Calu3 (cell line): ENCODE results near the gene LRRC56. TPM values are rescaled to one million over a fixed set of nuclear protein-coding genes. Genes with fewer than 3 reads are reported as not detected.

ENCODE experiments used
- BruUV-seq: library from RNA; stranded (reverse); fragments of 400-500 nt; replicated peaks from 2 replicates; lab custom pipeline; 2021; lab: Mats Ljungman, UMichigan
- CTCF ChIA-PET: fragments of 300-600 bp; sonication (Branson Sonifier 250); formaldehyde crosslinking; loops from one replicate; lab custom pipeline; 2022; ENCODE audit warnings: antibody characterized with exemption; lab: Charles Lee
- DNase-seq: peaks from one replicate; pipeline ENCODE4 v3.0.0; 2022
- H3K27ac Mint-ChIP-seq: one replicate; pipeline ENCODE4 v1.8.0; 2022; ENCODE audit warnings: mixed read lengths; ENCODE audit not compliant: unreplicated experiment
- H3K27me3 Mint-ChIP-seq: one replicate; pipeline ENCODE4 v1.8.0; 2022; ENCODE audit warnings: mixed read lengths; ENCODE audit not compliant: unreplicated experiment
- H3K36me3 Mint-ChIP-seq: one replicate; pipeline ENCODE4 v1.8.0; 2022; ENCODE audit warnings: mild to moderate bottlenecking, moderate library complexity, mixed read lengths; ENCODE audit not compliant: insufficient read depth, unreplicated experiment
- H3K4me1 Mint-ChIP-seq: one replicate; pipeline ENCODE4 v1.8.0; 2022; ENCODE audit warnings: mild to moderate bottlenecking, low read depth, mixed read lengths; ENCODE audit not compliant: unreplicated experiment
- H3K4me3 Mint-ChIP-seq: one replicate; pipeline ENCODE4 v1.8.0; 2022; ENCODE audit warnings: mild to moderate bottlenecking, low read depth, moderate library complexity, mixed read lengths; ENCODE audit not compliant: unreplicated experiment
- H3K9me3 Mint-ChIP-seq: one replicate; pipeline ENCODE4 v1.8.0; 2022; ENCODE audit warnings: low read depth, mixed read lengths; ENCODE audit not compliant: unreplicated experiment
- intact Hi-C: fragments of 100-400 bp; cut with micrococcal nuclease; formaldehyde crosslinking; loops from one replicate; pipeline ENCODE4 v1.10.0; 2022; ENCODE audit not compliant: unreplicated experiment
- total RNA-seq: library from RNA; stranded (reverse); gene quantifications from 2 replicates; pipeline ENCODE4 v1.2.3, GENCODE V29; 2022
- TF ChIP-seq, protein P1 (sequence below): fragments of 200-600 bp; IDR thresholded peaks from one replicate; pipeline ENCODE4 v1.8.0; 2022; ENCODE audit warnings: antibody characterized with exemption; ENCODE audit not compliant: unreplicated experiment

The LRRC56 gene
- total RNA-seq, 1 experiment from 2014 or later: 2.6 TPM

DNA sequence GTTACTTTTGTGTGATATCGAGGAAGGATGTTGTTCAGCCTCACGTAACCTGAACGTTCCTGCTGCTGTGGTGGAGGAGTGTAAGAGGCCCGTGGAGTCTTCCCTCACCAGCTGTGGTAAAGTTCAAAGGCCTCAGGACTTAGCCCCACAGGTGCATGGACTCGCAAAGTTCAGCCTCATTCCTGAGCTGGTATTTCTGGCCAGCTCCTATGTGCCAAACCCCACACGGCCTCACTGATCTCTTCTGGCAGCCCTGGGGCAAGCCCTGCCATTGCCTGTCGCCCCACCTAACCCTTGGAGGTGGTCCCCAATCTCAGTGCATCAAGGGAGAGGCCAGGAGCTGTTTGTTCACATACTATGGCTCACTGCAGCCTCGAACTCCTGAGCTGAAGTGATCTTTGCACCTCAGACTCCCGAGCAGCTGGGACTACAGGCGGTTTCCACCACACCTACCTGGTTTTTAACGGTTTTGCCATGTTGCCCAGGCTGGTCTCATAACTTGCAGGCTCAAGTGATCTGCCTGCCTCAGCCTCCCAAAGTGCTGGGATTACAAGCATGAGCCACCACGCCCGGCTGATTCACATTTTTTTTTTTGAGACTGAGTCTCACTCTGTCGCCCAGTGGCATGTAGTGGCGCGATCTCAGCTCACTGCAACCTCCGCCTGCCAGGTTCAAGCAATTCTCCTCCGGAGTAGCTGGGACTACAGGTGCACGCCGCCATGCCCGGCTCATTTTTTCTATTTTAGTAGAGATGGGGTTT lies 41.1 kb downstream of the LRRC56 start:
- no peak overlapping the region for H3K27ac Mint-ChIP-seq
- H3K9me3 Mint-ChIP-seq: no peaks in the 10 kb centered on the region
- TF ChIP-seq, protein P1, sequence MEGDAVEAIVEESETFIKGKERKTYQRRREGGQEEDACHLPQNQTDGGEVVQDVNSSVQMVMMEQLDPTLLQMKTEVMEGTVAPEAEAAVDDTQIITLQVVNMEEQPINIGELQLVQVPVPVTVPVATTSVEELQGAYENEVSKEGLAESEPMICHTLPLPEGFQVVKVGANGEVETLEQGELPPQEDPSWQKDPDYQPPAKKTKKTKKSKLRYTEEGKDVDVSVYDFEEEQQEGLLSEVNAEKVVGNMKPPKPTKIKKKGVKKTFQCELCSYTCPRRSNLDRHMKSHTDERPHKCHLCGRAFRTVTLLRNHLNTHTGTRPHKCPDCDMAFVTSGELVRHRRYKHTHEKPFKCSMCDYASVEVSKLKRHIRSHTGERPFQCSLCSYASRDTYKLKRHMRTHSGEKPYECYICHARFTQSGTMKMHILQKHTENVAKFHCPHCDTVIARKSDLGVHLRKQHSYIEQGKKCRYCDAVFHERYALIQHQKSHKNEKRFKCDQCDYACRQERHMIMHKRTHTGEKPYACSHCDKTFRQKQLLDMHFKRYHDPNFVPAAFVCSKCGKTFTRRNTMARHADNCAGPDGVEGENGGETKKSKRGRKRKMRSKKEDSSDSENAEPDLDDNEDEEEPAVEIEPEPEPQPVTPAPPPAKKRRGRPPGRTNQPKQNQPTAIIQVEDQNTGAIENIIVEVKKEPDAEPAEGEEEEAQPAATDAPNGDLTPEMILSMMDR: no peak
- CTCF ChIA-PET: no interaction called here
- peak overlapping the region; percentile 87 for H3K4me3 Mint-ChIP-seq
- H3K4me1 Mint-ChIP-seq: peaks cover 36% of the 10 kb centered on the region
- DNase-seq: no peak
- peaks cover 16% of the 10 kb centered on the region for H3K27me3 Mint-ChIP-seq
- intact Hi-C loops: no loop called here
- no TSS peak for BruUV-seq
- peaks cover 51% of the 10 kb centered on the region for H3K36me3 Mint-ChIP-seq

DNA sequence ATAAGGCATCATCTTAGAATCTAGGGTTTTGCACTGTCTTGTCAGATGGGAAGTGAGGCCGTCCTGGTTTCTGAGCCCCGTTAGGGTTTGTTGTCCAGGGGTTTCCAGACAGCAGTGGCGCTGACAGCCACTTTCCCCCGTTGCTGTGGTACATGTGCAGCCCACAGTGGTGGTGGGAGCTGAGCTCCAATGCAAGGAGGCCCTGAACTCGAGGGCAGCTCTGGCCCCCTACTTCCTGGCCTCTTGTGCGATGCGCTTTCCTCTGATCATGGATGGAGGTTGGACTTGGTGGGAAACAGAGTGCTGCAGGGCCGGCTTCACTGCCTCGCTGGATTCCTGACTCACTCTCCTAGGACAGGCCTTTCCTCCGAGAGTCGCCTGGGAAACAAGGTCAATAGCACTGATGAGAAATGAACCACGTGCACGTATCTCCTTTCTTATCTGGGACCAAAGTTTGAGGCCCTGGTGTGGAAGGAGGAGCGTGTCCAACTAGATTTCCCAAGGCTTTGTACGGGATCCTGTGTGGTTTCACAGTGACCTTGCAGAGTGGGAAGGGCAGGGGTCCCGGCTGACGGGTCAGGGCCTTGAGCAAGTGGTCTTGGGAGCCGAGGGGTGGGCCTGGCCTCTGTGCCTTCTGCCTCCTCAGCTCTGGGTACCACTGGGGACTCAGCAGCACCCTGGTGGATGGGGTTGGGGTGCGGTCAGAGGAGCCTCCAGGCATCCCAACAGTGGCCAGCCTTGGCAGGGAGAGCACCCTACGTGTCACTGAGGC lies 42.7 kb downstream of the LRRC56 start:
- DNase-seq: no peak
- Mint-ChIP-seq H3K9me3 (no peaks in the 10 kb centered on the region), H3K36me3 (peaks cover 51% of the 10 kb centered on the region), H3K27ac (no peak overlapping the region), H3K4me3 (no peak overlapping the region), H3K4me1 (peaks cover 26% of the 10 kb centered on the region), H3K27me3 (peaks cover 4% of the 10 kb centered on the region)
- CTCF ChIA-PET: no interaction called here
- TF ChIP-seq, protein P1: no peak
- no TSS peak for BruUV-seq
- intact Hi-C loops: no loop called here

DNA sequence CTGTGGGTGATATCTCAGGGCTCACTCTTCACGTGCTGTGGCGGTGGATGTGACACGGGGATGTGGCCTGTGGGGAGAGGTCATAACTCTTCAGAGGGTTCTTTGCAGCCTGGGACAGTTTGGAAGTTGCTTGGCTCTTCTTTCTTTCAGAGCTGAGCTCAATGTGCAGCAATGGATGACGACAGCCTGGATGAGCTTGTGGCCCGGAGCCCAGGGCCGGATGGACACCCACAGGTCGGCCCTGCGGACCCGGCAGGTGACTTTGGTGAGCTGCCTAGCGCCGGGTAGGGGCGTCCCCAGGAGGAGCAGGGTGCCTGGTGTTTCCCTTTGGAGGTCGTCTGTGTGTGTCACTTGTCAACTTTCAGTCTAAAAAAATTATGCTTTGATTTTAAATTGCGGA lies 44.0 kb downstream of the LRRC56 start:
- TF ChIP-seq, protein P1: no peak
- Mint-ChIP-seq H3K36me3 (peaks cover 38% of the 10 kb centered on the region), H3K27me3 (no peaks in the 10 kb centered on the region), H3K4me1 (peaks cover 26% of the 10 kb centered on the region), H3K4me3 (no peak overlapping the region), H3K27ac (no peak overlapping the region), H3K9me3 (no peaks in the 10 kb centered on the region)
- intact Hi-C loops: no loop called here
- CTCF ChIA-PET: interaction anchor here (0.6 to 0.7 kb wide), 2 partner anchors 21 to 158 kb away, joined by 3 read pairs; no protein-coding TSS in a partner anchor
- no TSS peak for BruUV-seq
- DNase-seq: no peak

DNA sequence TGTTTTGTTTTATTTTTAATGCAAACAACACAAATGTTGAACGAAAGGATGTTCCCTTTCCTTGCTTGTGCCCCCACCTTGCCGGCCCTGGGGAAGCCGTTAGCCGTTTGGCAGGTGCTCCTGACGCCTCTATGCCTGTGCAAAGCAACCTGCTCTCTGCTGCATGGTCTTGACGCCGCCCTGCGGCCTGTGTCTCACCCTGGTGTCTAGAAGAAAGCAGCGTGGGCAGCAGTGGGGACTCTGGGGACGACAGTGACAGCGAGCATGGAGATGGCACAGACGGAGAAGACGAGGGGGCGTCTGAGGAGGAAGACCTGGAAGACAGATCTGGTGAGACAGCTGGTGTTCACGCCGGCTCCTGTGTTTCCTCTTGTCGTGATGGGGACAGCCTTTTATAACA lies 44.4 kb downstream of the LRRC56 start:
- peaks cover 31% of the 10 kb centered on the region for H3K4me1 Mint-ChIP-seq
- BruUV-seq: no TSS peak
- no peak for DNase-seq
- no peaks in the 10 kb centered on the region for H3K27me3 Mint-ChIP-seq
- H3K9me3 Mint-ChIP-seq: no peaks in the 10 kb centered on the region
- intact Hi-C loops: no loop called here
- TF ChIP-seq, protein P1: no peak
- no peak overlapping the region for H3K27ac Mint-ChIP-seq
- H3K4me3 Mint-ChIP-seq: no peak overlapping the region
- peaks cover 34% of the 10 kb centered on the region for H3K36me3 Mint-ChIP-seq
- CTCF ChIA-PET: interaction anchor here (0.6 kb wide), 1 partner anchor 158 kb away, joined by 3 read pairs; no protein-coding TSS in a partner anchor
